ENCODE results near the gene MAGED4B. TPM values are rescaled to one million over a fixed set of nuclear protein-coding genes. Genes with fewer than 3 reads are reported as not detected.

Gene MAGED4B
- 4.9 and 9.5 TPM in 2 replicates for polyA plus RNA-seq

GRCh38 chrX:52068666-52069640, at the start of gene MAGED4B:
MAGED4B (minus strand) TSS chrX:52069183; CDS start chrX:52068172, 1,011 bp downstream.

Other genes starting within 250 kb of the MAGED4B start
- 295 and 301 TPM in 2 replicates for gene MAGED1, start 175.6 kb downstream of the MAGED4B start, polyA plus RNA-seq
- gene MAGED4, start 115.7 kb upstream of the MAGED4B start, polyA plus RNA-seq = 0.55 and 2.4 TPM in 2 replicates